IMR-90 (cell line): ENCODE results near the gene GJC1.

Experiments
- CEBPB ChIP-seq: IDR thresholded peaks from 2 replicates; pipeline ENCODE4 v1.6.1; 2012; ENCODE audit warnings: low read depth, low read length, improper control_type of control experiment
- POLR2A ChIP-seq: IDR thresholded peaks from 2 replicates; pipeline ENCODE4 v1.6.1; 2012; ENCODE audit warnings: mild to moderate bottlenecking, low read depth, low read length
- TF ChIP-seq, protein P1 (sequence below): conservative IDR thresholded peaks from 2 replicates; pipeline ENCODE4 v1.5.1; 2012; ENCODE audit warnings: mild to moderate bottlenecking, low read depth, low read length, improper control_type of control experiment
- TF ChIP-seq, protein P2 (sequence below): fragments of 150-350 bp; IDR thresholded peaks from 2 replicates; pipeline ENCODE4 v1.6.1; 2016; ENCODE audit warnings: low read depth, mild to moderate bottlenecking, low read length, moderate library complexity, borderline replicate concordance

DNA sequence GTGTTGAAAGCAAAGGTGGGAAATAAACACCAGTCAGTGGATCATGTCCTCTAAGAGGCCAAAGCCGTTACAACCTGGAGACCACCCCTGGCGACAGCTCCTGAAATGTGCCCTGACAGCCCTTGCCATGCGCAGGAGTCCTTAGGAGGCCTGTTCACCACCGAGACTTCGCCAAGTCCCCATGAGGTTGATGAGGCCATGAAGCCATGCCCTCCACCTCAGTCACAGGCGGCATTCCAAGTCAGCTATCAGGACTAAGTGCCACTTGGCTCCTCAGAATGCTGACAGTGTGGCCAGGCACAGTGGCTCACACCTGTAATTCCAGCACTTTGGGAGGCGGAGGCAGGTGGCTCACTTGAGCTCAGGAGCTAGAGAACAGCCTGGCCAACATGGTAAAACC lies 44.2 kb downstream of the GJC1 start:
- TF ChIP-seq, protein P1, sequence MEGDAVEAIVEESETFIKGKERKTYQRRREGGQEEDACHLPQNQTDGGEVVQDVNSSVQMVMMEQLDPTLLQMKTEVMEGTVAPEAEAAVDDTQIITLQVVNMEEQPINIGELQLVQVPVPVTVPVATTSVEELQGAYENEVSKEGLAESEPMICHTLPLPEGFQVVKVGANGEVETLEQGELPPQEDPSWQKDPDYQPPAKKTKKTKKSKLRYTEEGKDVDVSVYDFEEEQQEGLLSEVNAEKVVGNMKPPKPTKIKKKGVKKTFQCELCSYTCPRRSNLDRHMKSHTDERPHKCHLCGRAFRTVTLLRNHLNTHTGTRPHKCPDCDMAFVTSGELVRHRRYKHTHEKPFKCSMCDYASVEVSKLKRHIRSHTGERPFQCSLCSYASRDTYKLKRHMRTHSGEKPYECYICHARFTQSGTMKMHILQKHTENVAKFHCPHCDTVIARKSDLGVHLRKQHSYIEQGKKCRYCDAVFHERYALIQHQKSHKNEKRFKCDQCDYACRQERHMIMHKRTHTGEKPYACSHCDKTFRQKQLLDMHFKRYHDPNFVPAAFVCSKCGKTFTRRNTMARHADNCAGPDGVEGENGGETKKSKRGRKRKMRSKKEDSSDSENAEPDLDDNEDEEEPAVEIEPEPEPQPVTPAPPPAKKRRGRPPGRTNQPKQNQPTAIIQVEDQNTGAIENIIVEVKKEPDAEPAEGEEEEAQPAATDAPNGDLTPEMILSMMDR = no peak
- TF ChIP-seq, protein P2, sequence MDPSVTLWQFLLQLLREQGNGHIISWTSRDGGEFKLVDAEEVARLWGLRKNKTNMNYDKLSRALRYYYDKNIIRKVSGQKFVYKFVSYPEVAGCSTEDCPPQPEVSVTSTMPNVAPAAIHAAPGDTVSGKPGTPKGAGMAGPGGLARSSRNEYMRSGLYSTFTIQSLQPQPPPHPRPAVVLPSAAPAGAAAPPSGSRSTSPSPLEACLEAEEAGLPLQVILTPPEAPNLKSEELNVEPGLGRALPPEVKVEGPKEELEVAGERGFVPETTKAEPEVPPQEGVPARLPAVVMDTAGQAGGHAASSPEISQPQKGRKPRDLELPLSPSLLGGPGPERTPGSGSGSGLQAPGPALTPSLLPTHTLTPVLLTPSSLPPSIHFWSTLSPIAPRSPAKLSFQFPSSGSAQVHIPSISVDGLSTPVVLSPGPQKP = no peak
- TF ChIP-seq CEBPB = no peak
- no peak for TF ChIP-seq POLR2A
